Heart right ventricle (tissue), 16 donors: ENCODE data around the gene OR2G3. TPM values are rescaled to one million over a fixed set of nuclear protein-coding genes. Genes with fewer than 3 reads are reported as not detected.
A peak's percentile ranks its signal among the peaks of the same experiment; 100 is the strongest.

Source experiments
- ATAC-seq, 8 donors: fragments of 200-7000 bp; cut with Tn5 transposase; one replicate each; pipeline ENCODE4 v1.9.1; 2020; ENCODE audit warnings: mild to moderate bottlenecking in 8 of 8, moderate library complexity in 8 of 8, moderate number of reproducible peaks in 1 of 8
- DNase-seq, 2 donors: peaks; one replicate each; pipeline ENCODE4 v3.0.0-alpha.2; 2020
- H3K27ac ChIP-seq, 10 donors: fragments of 200-600 bp; sonication (generic) in 2 of 10; one replicate each; pipeline versions ENCODE4 v1.5.0 to v1.8.0; 2020 to 2022; ENCODE audit warnings: mild to moderate bottlenecking in 3 of 10
- H3K27me3 ChIP-seq, 7 donors: fragments of 200-600 bp; one replicate each; pipeline ENCODE4 v1.8.0; 2021 to 2022; ENCODE audit warnings: mild to moderate bottlenecking in 2 of 7
- H3K36me3 ChIP-seq, 9 donors: fragments of 200-600 bp; sonication (generic) in 1 of 9; one replicate each; pipeline versions ENCODE4 v1.5.0 to v1.8.0; 2020 to 2022; ENCODE audit warnings: mild to moderate bottlenecking in 2 of 9
- H3K4me1 ChIP-seq, 9 donors: fragments of 200-600 bp; sonication (generic) in 1 of 9; one replicate each; pipeline versions ENCODE4 v1.5.0 to v1.8.0; 2020 to 2022; ENCODE audit warnings: mild to moderate bottlenecking in 4 of 9
- H3K4me3 ChIP-seq, 10 donors: fragments of 200-600 bp; sonication (generic) in 2 of 10; one replicate each; pipeline versions ENCODE4 v1.5.0 to v1.8.0; 2020 to 2022; ENCODE audit warnings: mild to moderate bottlenecking in 7 of 10, moderate library complexity in 2 of 10
- H3K9me3 ChIP-seq, 11 donors: fragments of 200-600 bp in 10 of 11; sonication (generic) in 2 of 11; one replicate each; pipeline versions ENCODE4 v1.5.0 to v1.8.0; 2013 to 2022; ENCODE audit warnings: mild to moderate bottlenecking in 2 of 11, control low read depth in 1 of 11, moderate library complexity in 1 of 11
- WGBS, 2 donors: extraction: QIAGEN DNeasy Blood & Tissue Kit; methylation state at CpG; one replicate each; pipeline ENCODE4 v1.1.7; 2013; ENCODE audit warnings: inconsistent platforms in 1 of 2; 5-methylcytosine and 5-hydroxymethylcytosine counted together
- intact Hi-C, 10 donors: fragments of 100-400 bp; cut with DNase I; formaldehyde crosslinking; loops; one replicate each; pipeline versions ENCODE4 v1.11.1 to v1.14.2; 2022
- polyA plus RNA-seq, 2 donors: library from polyadenylated mRNA; stranded (reverse); fragments of 200-250 nt; gene quantifications; one replicate each; pipeline ENCODE4 v1.2.3, GENCODE V29; 2013
- total RNA-seq, 10 donors: library from RNA; stranded (reverse); fragmentation: NEBNext Ultra II Directional in 3 of 10; extraction: Animal tissue kit (Norgen Biotek cat#: 25700) in 3 of 10; gene quantifications; one replicate each; pipeline versions ENCODE4 v1.2.1 to v1.2.4, GENCODE V29; 2021 to 2023
- TF ChIP-seq, protein P1 (sequence below), 9 donors: fragments of 200-600 bp; sonication (generic) in 2 of 9; IDR thresholded peaks; one replicate each; pipeline versions ENCODE4 v1.5.0 to v1.8.0; 2021 to 2022; ENCODE audit warnings: antibody characterized with exemption in 9 of 9, mild to moderate bottlenecking in 5 of 9, moderate library complexity in 1 of 9
- donor health status: Arrhythmogenic right ventricular cardiomyopathy.
- donor health status: ischemic (EF 13 %, LVEDD 7.1; RV severe dilation, severe dysfunction).
- donor health status: healthy with polysubstance abuse.
- donor health status: DM: no; HTN: yes; CAD: no.
- donor health status: DM: no; HTN: no; CAD: no.
- donor health status: ischemic (EF 25% LVEDD 6.9; RV normal size, moderate dysfunction).
- donor health status: ischemic (EF 25% LVEDD 5.7; RV mildly dilated, moderate dysfunction).
- donor health status: healthy.
- donor health status: DM: yes; HTN: yes; CAD: no.
- donor health status: Ischemic cardiomyopathy.
- donor health status: ischemic (EF 35%, LVEDD 5.7; RV mildly dilated, moderate dysfunction).
- donor health status: nonischemic (EF 11% LVEDD 7.7; RV severe dilation, severe dysfunction).
- donor health status: DM: yes; HTN: yes; CAD: no.
- donor health status: PGD.
- donor health status: ischemic (EF 29% LVEDD 5.4; RV normal size, mild dysfunction).
- donor health status: nonischemic (EF 23%, LVEDD 6.1; RV moderate dilation, normal function).

OR2G3 gene
- total and polyA plus RNA-seq, 12 donors: not detected

DNA sequence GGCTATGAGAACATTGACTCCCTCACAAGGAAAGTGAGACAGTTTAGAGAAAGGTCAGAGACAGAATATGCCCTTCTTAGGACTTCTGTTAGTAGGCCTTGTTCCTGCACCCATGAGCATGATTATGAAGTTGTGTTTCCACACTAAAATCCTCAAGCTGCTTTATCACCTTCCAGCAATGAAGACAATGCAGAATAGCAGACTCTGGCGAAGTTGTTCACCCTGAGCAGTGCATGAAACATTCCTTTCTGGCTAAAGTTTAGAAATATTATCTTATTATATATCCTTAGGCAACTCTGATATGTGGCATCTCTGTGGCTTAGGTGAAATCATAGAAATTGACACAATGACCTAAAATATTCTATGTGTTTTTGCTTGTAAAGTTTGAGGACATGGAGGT is 31.1 kb upstream of the OR2G3 start:
- 53 to 63% methylated on average over 1 of the region's 1 CpG for WGBS, 2 donors
- Histone ChIP-seq H3K36me3 (no peaks in the 10 kb centered on the region), H3K27ac (no peak overlapping the region), H3K4me3 (no peak overlapping the region), H3K27me3 (no peaks in the 10 kb centered on the region), H3K4me1 (no peaks in the 10 kb centered on the region), H3K9me3 (peaks cover 0 to 18% (median 0%) of the 10 kb centered on the region in 11 donors)
- TF ChIP-seq, protein P1, sequence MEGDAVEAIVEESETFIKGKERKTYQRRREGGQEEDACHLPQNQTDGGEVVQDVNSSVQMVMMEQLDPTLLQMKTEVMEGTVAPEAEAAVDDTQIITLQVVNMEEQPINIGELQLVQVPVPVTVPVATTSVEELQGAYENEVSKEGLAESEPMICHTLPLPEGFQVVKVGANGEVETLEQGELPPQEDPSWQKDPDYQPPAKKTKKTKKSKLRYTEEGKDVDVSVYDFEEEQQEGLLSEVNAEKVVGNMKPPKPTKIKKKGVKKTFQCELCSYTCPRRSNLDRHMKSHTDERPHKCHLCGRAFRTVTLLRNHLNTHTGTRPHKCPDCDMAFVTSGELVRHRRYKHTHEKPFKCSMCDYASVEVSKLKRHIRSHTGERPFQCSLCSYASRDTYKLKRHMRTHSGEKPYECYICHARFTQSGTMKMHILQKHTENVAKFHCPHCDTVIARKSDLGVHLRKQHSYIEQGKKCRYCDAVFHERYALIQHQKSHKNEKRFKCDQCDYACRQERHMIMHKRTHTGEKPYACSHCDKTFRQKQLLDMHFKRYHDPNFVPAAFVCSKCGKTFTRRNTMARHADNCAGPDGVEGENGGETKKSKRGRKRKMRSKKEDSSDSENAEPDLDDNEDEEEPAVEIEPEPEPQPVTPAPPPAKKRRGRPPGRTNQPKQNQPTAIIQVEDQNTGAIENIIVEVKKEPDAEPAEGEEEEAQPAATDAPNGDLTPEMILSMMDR (IDR thresholded peaks at IDR 0.05): no peak
- DNase-seq (no peak), ATAC-seq (no peak)
- intact Hi-C loops: no loop called here

DNA sequence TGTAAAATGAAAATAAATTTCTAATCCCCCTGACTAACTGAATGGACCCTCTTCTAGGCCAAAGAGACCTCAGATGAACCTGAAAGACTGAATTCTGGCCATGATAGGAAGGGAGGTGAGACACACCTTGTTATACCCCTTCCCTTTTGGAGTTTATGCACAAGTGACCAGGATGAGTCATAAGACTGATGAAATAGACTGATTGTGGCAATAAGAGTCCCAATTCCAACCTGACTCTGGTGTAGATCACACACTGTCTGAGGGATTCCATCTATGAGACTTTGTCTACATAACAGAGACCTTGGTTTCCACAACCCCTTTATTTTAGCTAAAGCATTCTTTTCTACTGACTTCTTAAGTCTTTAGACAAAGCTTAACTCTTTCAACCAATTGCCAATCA is 30.7 kb upstream of the OR2G3 start:
- H3K36me3 ChIP-seq: no peaks in the 10 kb centered on the region
- TF ChIP-seq, protein P1 (IDR thresholded peaks at IDR 0.05): no peak
- ATAC-seq: no peak

DNA sequence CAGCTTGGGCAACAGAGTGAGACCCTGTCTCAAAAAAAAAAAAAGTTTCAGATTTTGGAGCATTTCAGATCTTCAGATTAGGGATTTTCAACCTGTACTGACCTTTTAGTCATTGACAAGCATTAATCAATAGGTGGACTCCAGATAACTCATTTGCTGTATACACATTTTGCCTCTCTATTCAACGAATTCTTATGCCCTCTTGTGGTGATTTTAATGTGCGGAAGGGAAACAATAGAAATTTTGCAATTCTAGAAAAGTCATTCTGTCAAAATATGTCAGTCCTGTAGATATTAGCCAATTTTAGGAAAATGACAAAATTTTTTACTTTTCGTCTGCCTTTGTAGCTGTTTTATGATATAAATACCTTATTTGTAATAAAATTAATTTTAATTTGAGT is 28.9 kb upstream of the OR2G3 start:
- H3K9me3 ChIP-seq: peaks cover 0 to 10% (median 0%) of the 10 kb centered on the region in 11 donors
- intact Hi-C loops: no loop called here
- H3K4me3 ChIP-seq: no peak overlapping the region
- no peaks in the 10 kb centered on the region for H3K36me3 ChIP-seq
- DNase-seq (no peak), ATAC-seq (no peak)
- TF ChIP-seq, protein P1 (IDR thresholded peaks at IDR 0.05): peak in 2 of 9 donors; percentile 30 to 36
- H3K27ac ChIP-seq: no peak overlapping the region
- WGBS, 2 donors: 49 to 60% methylated on average over 3 of the region's 3 CpGs
- H3K4me1 ChIP-seq: no peaks in the 10 kb centered on the region
- no peaks in the 10 kb centered on the region for H3K27me3 ChIP-seq

More for the DNA sequence above, 30.7 kb upstream of the OR2G3 start:
- no peaks in the 10 kb centered on the region for H3K27me3 ChIP-seq
- intact Hi-C loops: no loop called here
- no peak overlapping the region for H3K27ac ChIP-seq
- no peak for DNase-seq
- H3K4me1 ChIP-seq: no peaks in the 10 kb centered on the region
- H3K9me3 ChIP-seq: peaks cover 0 to 14% (median 0%) of the 10 kb centered on the region in 11 donors
- H3K4me3 ChIP-seq: no peak overlapping the region

DNA sequence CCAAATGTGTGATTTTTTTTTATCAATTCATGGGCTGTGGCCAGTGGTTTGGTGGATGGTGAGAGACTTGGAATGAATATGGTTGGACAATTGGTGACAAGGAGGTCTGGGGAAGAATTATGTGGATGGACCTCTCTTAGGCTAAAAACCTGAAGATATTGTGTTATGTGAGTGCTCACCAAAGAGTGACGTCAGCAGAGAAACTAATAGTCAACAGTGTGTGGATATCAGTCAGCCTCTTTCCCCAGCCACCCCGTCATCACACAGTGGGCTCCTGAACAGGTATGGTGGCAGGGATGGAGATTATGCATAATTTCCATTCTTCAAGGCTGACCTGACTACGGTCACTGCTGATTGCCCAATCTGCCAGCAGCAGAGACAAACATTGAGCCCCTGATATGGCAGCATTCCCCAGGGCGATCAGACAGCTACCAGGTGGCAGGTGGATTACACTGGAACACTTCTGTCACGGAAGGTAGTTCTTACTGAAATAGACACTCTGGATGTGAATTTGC is 26.4 kb upstream of the OR2G3 start:
- TF ChIP-seq, protein P1 (IDR thresholded peaks at IDR 0.05): no peak
- WGBS, 2 donors: 77 to 79% methylated on average over 5 of the region's 5 CpGs
- peaks cover 0 to 4% (median 0%) of the 10 kb centered on the region in 11 donors for H3K9me3 ChIP-seq
- DNase-seq (no peak), ATAC-seq (no peak)
- H3K27me3 ChIP-seq: no peaks in the 10 kb centered on the region
- no peak overlapping the region for H3K27ac ChIP-seq
- intact Hi-C loops: no loop called here
- no peaks in the 10 kb centered on the region for H3K4me1 ChIP-seq
- H3K36me3 ChIP-seq: no peaks in the 10 kb centered on the region
- no peak overlapping the region for H3K4me3 ChIP-seq
